ENCODE measurements around the gene HPD. TPM values are rescaled to one million over a fixed set of nuclear protein-coding genes. Genes with fewer than 3 reads are reported as not detected.

The HPD gene
- polyA plus RNA-seq, 1 donor: 0.27 TPM

GRCh38 chr12:121803861-121804416, 54.7 kb downstream of the HPD start, which contains the start of gene SETD1B:
Gene SETD1B, plus strand, starts transcription at chr12:121804009. Its CDS starts 729 bp downstream, at chr12:121804738.
- Histone ChIP-seq H3K27me3 (ENCODE audit: control insufficient read depth, insufficient read depth, low read length) (no peaks in the 10 kb centered on the region), H3K4me1 (ENCODE audit: control insufficient read depth, insufficient read depth, low read length) (peaks cover 22% of the 10 kb centered on the region), H3K27ac (ENCODE audit: low read length) (peak within 1 kb of the TSS; percentile 98), H3K4me3 (ENCODE audit: low read length) (peak within 1 kb of the TSS; percentile 64), H3K36me3 (ENCODE audit: control insufficient read depth, insufficient read depth, low read length) (peaks cover 14% of the 10 kb centered on the region), H3K9me3 (ENCODE audit: control insufficient read depth, low read depth, low read length) (peaks cover 3% of the 10 kb centered on the region)
- DNase-seq: peak in 1 of 2 donors; percentile 75
- WGBS (ENCODE audit: insufficient coverage, low lambda C conversion rate): no CpG with 5 or more reads among the region's 74 CpGs

- WGBS (ENCODE audit: insufficient coverage, low lambda C conversion rate): no CpG with 5 or more reads among the region's 65 CpGs
- peaks cover 31% of the 10 kb centered on the region for H3K4me1 ChIP-seq (ENCODE audit: control insufficient read depth, insufficient read depth, low read length)
Measured at GRCh38 chr12:121802843-121803698, 55.6 kb downstream of the HPD start.

GRCh38 chr12:121802485-121802842, 56.2 kb downstream of the HPD start:
- no CpG with 5 or more reads among the region's 1 CpG for WGBS (ENCODE audit: insufficient coverage, low lambda C conversion rate)
- Histone ChIP-seq H3K9me3 (ENCODE audit: control insufficient read depth, low read depth, low read length) (peaks cover 3% of the 10 kb centered on the region), H3K4me3 (ENCODE audit: low read length) (peak overlapping the region; percentile 64), H3K4me1 (ENCODE audit: control insufficient read depth, insufficient read depth, low read length) (peaks cover 35% of the 10 kb centered on the region), H3K36me3 (ENCODE audit: control insufficient read depth, insufficient read depth, low read length) (peaks cover 3% of the 10 kb centered on the region), H3K27ac (ENCODE audit: low read length) (peak overlapping the region; percentile 98), H3K27me3 (ENCODE audit: control insufficient read depth, insufficient read depth, low read length) (no peaks in the 10 kb centered on the region)
- no peak for DNase-seq

More at GRCh38 chr12:121802843-121803698, 55.6 kb downstream of the HPD start:
- peaks cover 6% of the 10 kb centered on the region for H3K36me3 ChIP-seq (ENCODE audit: control insufficient read depth, insufficient read depth, low read length)
- DNase-seq: peak; percentile 93 to 95
- H3K27ac ChIP-seq (ENCODE audit: low read length): peak overlapping the region; percentile 98
- H3K4me3 ChIP-seq (ENCODE audit: low read length): peak overlapping the region; percentile 64
- no peaks in the 10 kb centered on the region for H3K27me3 ChIP-seq (ENCODE audit: control insufficient read depth, insufficient read depth, low read length)
- H3K9me3 ChIP-seq (ENCODE audit: control insufficient read depth, low read depth, low read length): peaks cover 3% of the 10 kb centered on the region

- Histone ChIP-seq H3K27ac (ENCODE audit: low read length) (peak overlapping the region; percentile 98), H3K36me3 (ENCODE audit: control insufficient read depth, insufficient read depth, low read length) (peaks cover 3% of the 10 kb centered on the region), H3K4me3 (ENCODE audit: low read length) (peak overlapping the region; percentile 64), H3K9me3 (ENCODE audit: control insufficient read depth, low read depth, low read length) (peaks cover 3% of the 10 kb centered on the region), H3K4me1 (ENCODE audit: control insufficient read depth, insufficient read depth, low read length) (peaks cover 32% of the 10 kb centered on the region), H3K27me3 (ENCODE audit: control insufficient read depth, insufficient read depth, low read length) (no peaks in the 10 kb centered on the region)
- WGBS (ENCODE audit: insufficient coverage, low lambda C conversion rate): 0% methylated on average over 7 of the region's 18 CpGs
- peak in 1 of 2 donors; percentile 51 for DNase-seq
Measured at GRCh38 chr12:121801595-121802484, 56.8 kb downstream of the HPD start.

- peaks cover 3% of the 10 kb centered on the region for H3K9me3 ChIP-seq (ENCODE audit: control insufficient read depth, low read depth, low read length)
- peak overlapping the region; percentile 64 for H3K4me3 ChIP-seq (ENCODE audit: low read length)
- H3K27ac ChIP-seq (ENCODE audit: low read length): peak overlapping the region; percentile 98
- H3K4me1 ChIP-seq (ENCODE audit: control insufficient read depth, insufficient read depth, low read length): peaks cover 33% of the 10 kb centered on the region
- peaks cover 9% of the 10 kb centered on the region for H3K36me3 ChIP-seq (ENCODE audit: control insufficient read depth, insufficient read depth, low read length)
- DNase-seq: peak in 1 of 2 donors; percentile 74
- WGBS (ENCODE audit: insufficient coverage, low lambda C conversion rate): no CpG with 5 or more reads among the region's 86 CpGs
- no peaks in the 10 kb centered on the region for H3K27me3 ChIP-seq (ENCODE audit: control insufficient read depth, insufficient read depth, low read length)
Measured at GRCh38 chr12:121800694-121801594, 57.7 kb downstream of the HPD start.

- DNase-seq: peak; percentile 87 to 94
- Histone ChIP-seq H3K9me3 (ENCODE audit: control insufficient read depth, low read depth, low read length) (peaks cover 3% of the 10 kb centered on the region), H3K27me3 (ENCODE audit: control insufficient read depth, insufficient read depth, low read length) (no peaks in the 10 kb centered on the region), H3K36me3 (ENCODE audit: control insufficient read depth, insufficient read depth, low read length) (peaks cover 17% of the 10 kb centered on the region), H3K4me3 (ENCODE audit: low read length) (peak overlapping the region; percentile 54), H3K27ac (ENCODE audit: low read length) (peak overlapping the region; percentile 94), H3K4me1 (ENCODE audit: control insufficient read depth, insufficient read depth, low read length) (peaks cover 38% of the 10 kb centered on the region)
- no CpG with 5 or more reads among the region's 84 CpGs for WGBS (ENCODE audit: insufficient coverage, low lambda C conversion rate)
Measured at GRCh38 chr12:121799842-121800693, 58.6 kb downstream of the HPD start.

- Histone ChIP-seq H3K4me3 (ENCODE audit: low read length) (peak overlapping the region; percentile 54), H3K27ac (ENCODE audit: low read length) (peak overlapping the region; percentile 94), H3K27me3 (ENCODE audit: control insufficient read depth, insufficient read depth, low read length) (no peaks in the 10 kb centered on the region), H3K4me1 (ENCODE audit: control insufficient read depth, insufficient read depth, low read length) (peaks cover 44% of the 10 kb centered on the region), H3K9me3 (ENCODE audit: control insufficient read depth, low read depth, low read length) (peaks cover 3% of the 10 kb centered on the region), H3K36me3 (ENCODE audit: control insufficient read depth, insufficient read depth, low read length) (peaks cover 18% of the 10 kb centered on the region)
- DNase-seq: peak in 1 of 2 donors; percentile 77
- no CpG with 5 or more reads among the region's 30 CpGs for WGBS (ENCODE audit: insufficient coverage, low lambda C conversion rate)
Measured at GRCh38 chr12:121799156-121799841, 59.4 kb downstream of the HPD start.

GRCh38 chr12:121798787-121799155, 59.9 kb downstream of the HPD start:
- H3K27ac ChIP-seq (ENCODE audit: low read length): peak overlapping the region; percentile 94
- peak in 1 of 2 donors; percentile 59 for DNase-seq

More at GRCh38 chr12:121798787-121799155, 59.9 kb downstream of the HPD start:
- Histone ChIP-seq H3K4me1 (ENCODE audit: control insufficient read depth, insufficient read depth, low read length) (peaks cover 48% of the 10 kb centered on the region), H3K9me3 (ENCODE audit: control insufficient read depth, low read depth, low read length) (peaks cover 3% of the 10 kb centered on the region), H3K4me3 (ENCODE audit: low read length) (peak overlapping the region; percentile 54), H3K36me3 (ENCODE audit: control insufficient read depth, insufficient read depth, low read length) (peaks cover 18% of the 10 kb centered on the region), H3K27me3 (ENCODE audit: control insufficient read depth, insufficient read depth, low read length) (no peaks in the 10 kb centered on the region)
- WGBS (ENCODE audit: insufficient coverage, low lambda C conversion rate): no CpG with 5 or more reads among the region's 10 CpGs

All from large intestine (tissue), 3 donors.